Liver (tissue), 9 donors: ENCODE results near the gene SSTR1. TPM values are rescaled to one million over a fixed set of nuclear protein-coding genes. Genes with fewer than 3 reads are reported as not detected.

Experiments
- DNase-seq: peaks from one replicate; pipeline ENCODE4 v3.0.0-alpha.2; 2017; ENCODE audit warnings: low spot score
- H3K27ac ChIP-seq, 2 donors: one replicate each; pipeline ENCODE4 v1.7.0; 2013; ENCODE audit warnings: inconsistent platforms in 2 of 2, low read length in 2 of 2, control low read depth in 1 of 2, low read depth in 1 of 2, mild to moderate bottlenecking in 1 of 2
- H3K27me3 ChIP-seq, 4 donors: one replicate each; pipeline versions ENCODE4 v1.6.1 to v1.7.0; 2013; ENCODE audit warnings: low read length in 3 of 4, inconsistent platforms in 1 of 4, mild to moderate bottlenecking in 1 of 4, moderate library complexity in 1 of 4; ENCODE audit not compliant: control insufficient read depth in 4 of 4, insufficient read depth in 4 of 4
- H3K36me3 ChIP-seq, 4 donors: one replicate each; pipeline versions ENCODE4 v1.6.1 to v1.7.0; 2013; ENCODE audit warnings: low read length in 3 of 4, mild to moderate bottlenecking in 3 of 4, low read depth in 1 of 4, moderate library complexity in 1 of 4; ENCODE audit not compliant: control insufficient read depth in 4 of 4, insufficient read depth in 3 of 4
- H3K4me1 ChIP-seq, 4 donors: one replicate each; pipeline versions ENCODE4 v1.6.1 to v1.7.0; 2013; ENCODE audit warnings: low read length in 3 of 4, mild to moderate bottlenecking in 3 of 4, moderate library complexity in 1 of 4; ENCODE audit not compliant: control insufficient read depth in 4 of 4, insufficient read depth in 4 of 4
- H3K4me3 ChIP-seq, 3 donors: one replicate each; pipeline versions ENCODE4 v1.6.1 to v1.7.0; 2013; ENCODE audit warnings: low read length in 3 of 3, control low read depth in 1 of 3, low read depth in 1 of 3, mild to moderate bottlenecking in 1 of 3
- H3K9ac ChIP-seq, 2 donors: one replicate each; pipeline ENCODE4 v1.7.0; 2013; ENCODE audit warnings: low read length in 2 of 2, mild to moderate bottlenecking in 2 of 2, moderate library complexity in 2 of 2, control low read depth in 1 of 2, low read depth in 1 of 2
- H3K9me3 ChIP-seq, 4 donors: one replicate each; pipeline versions ENCODE4 v1.6.1 to v1.7.0; 2013; ENCODE audit warnings: low read length in 3 of 4; ENCODE audit not compliant: control insufficient read depth in 4 of 4
- EGR1 ChIP-seq, 2 donors: IDR thresholded peaks; 2 replicates each; pipeline ENCODE4 v1.6.1; 2016 to 2018; ENCODE audit warnings: antibody characterized with exemption in 2 of 2, low read depth in 2 of 2
- FOXA1 ChIP-seq: IDR thresholded peaks from 2 replicates; pipeline ENCODE4 v1.6.1; 2016; ENCODE audit warnings: antibody characterized with exemption
- FOXA2 ChIP-seq: IDR thresholded peaks from 2 replicates; pipeline ENCODE4 v1.6.1; 2016; ENCODE audit warnings: antibody characterized with exemption
- GABPA ChIP-seq, 2 donors: IDR thresholded peaks in 1 of 2; conservative IDR thresholded peaks in 1 of 2; 2 replicates each; pipeline ENCODE4 v1.6.1; 2016; ENCODE audit warnings: antibody characterized with exemption in 2 of 2, mild to moderate bottlenecking in 1 of 2, moderate library complexity in 1 of 2
- HNF4A ChIP-seq, 2 donors: conservative IDR thresholded peaks; 2 replicates each; pipeline ENCODE4 v1.6.1; 2016; ENCODE audit warnings: antibody characterized with exemption in 2 of 2, mild to moderate bottlenecking in 2 of 2
- HNF4G ChIP-seq: IDR thresholded peaks from 2 replicates; pipeline ENCODE4 v1.6.1; 2016; ENCODE audit warnings: antibody characterized with exemption
- JUND ChIP-seq, 2 donors: IDR thresholded peaks; 2 replicates each; pipeline ENCODE4 v1.6.1; 2016; ENCODE audit warnings: antibody characterized with exemption in 2 of 2
- NR2F2 ChIP-seq: IDR thresholded peaks from 2 replicates; pipeline ENCODE4 v1.6.1; 2016; ENCODE audit warnings: antibody characterized with exemption
- RAD21 ChIP-seq, 2 donors: IDR thresholded peaks; 2 replicates each; pipeline ENCODE4 v1.6.1; 2016; ENCODE audit warnings: antibody characterized with exemption in 2 of 2, mild to moderate bottlenecking in 2 of 2
- RXRA ChIP-seq, 2 donors: IDR thresholded peaks; 2 replicates each; pipeline ENCODE4 v1.6.1; 2017 to 2018; ENCODE audit warnings: antibody characterized with exemption in 2 of 2, mild to moderate bottlenecking in 1 of 2
- SP1 ChIP-seq: IDR thresholded peaks from 2 replicates; pipeline ENCODE4 v1.6.1; 2018; ENCODE audit warnings: antibody characterized with exemption, mild to moderate bottlenecking
- TAF1 ChIP-seq: conservative IDR thresholded peaks from 2 replicates; pipeline ENCODE4 v1.6.1; 2016; ENCODE audit warnings: antibody characterized with exemption, mild to moderate bottlenecking
- YY1 ChIP-seq: IDR thresholded peaks from 2 replicates; pipeline ENCODE4 v1.6.1; 2016; ENCODE audit warnings: antibody characterized with exemption, mild to moderate bottlenecking
- WGBS: extraction: QIAGEN DNeasy Blood & Tissue Kit; methylation state at CpG from one replicate; pipeline ENCODE4 v1.1.7; 2013; 5-methylcytosine and 5-hydroxymethylcytosine counted together
- polyA plus RNA-seq, 2 donors: library from polyadenylated mRNA; stranded (reverse) in 1 of 2; unstranded in 1 of 2; fragments of 200-250 nt in 1 of 2; fragments of >200 nt in 1 of 2; fragmentation: Nextera tagmentation in 1 of 2; extraction: Ambion mirVana in 1 of 2; gene quantifications; one replicate each; pipeline versions ENCODE4 v1.2.1 to v1.2.3, GENCODE V29; 2013 to 2015
- total RNA-seq, 2 donors: library from RNA; depleted of rRNA; stranded (reverse); fragments of >200 nt; gene quantifications; one replicate each; pipeline ENCODE4 v1.2.3, GENCODE V29; 2014
- TF ChIP-seq, protein P1 (sequence below): IDR thresholded peaks from 2 replicates; pipeline ENCODE4 v1.6.1; 2016; ENCODE audit warnings: antibody characterized with exemption
- TF ChIP-seq, protein P2 (sequence below): IDR thresholded peaks from 2 replicates; pipeline ENCODE4 v1.6.1; 2016; ENCODE audit warnings: antibody characterized with exemption
- TF ChIP-seq, protein P3 (sequence below): IDR thresholded peaks from 2 replicates; pipeline ENCODE4 v1.6.1; 2016; ENCODE audit warnings: antibody characterized with exemption
- TF ChIP-seq, protein P4 (sequence below): IDR thresholded peaks from 2 replicates; pipeline ENCODE4 v1.6.1; 2016; ENCODE audit warnings: antibody characterized with exemption, mild to moderate bottlenecking
- TF ChIP-seq, protein P5 (sequence below): fragments of 150-350 bp; IDR thresholded peaks from 2 replicates; pipeline ENCODE4 v1.5.1; 2017; ENCODE audit warnings: improper control_type of control experiment, low read depth, low read length; ENCODE audit not compliant: missing input control
- donor health status: healthy.
- donor health status: healthy.
- donor health status: healthy.
- donor health status: healthy.
- donor health status: healthy.

SSTR1 gene
- total and polyA plus RNA-seq, 4 donors = 0.23 to 3.6 (median 2.6) TPM

DNA sequence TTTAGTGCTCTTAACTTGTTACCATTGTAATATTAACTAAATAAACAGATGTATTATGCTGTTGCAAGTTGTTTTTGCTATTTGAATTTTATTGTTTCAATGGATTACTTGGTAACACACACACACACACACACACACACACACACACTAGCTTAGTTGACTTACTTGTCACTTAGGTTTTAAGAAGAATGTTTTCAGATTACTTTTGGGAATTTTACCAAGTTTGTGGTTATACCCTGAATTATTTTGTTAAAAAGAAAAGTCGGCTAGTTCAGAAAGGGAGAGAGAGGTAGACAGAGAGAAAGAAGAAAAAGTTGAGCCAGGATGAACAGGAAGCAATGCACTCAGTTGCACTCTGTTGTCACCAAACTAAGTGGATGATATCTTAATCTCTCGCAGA, 5.3 kb downstream of the SSTR1 start (continued):
- TF ChIP-seq, protein P1, sequence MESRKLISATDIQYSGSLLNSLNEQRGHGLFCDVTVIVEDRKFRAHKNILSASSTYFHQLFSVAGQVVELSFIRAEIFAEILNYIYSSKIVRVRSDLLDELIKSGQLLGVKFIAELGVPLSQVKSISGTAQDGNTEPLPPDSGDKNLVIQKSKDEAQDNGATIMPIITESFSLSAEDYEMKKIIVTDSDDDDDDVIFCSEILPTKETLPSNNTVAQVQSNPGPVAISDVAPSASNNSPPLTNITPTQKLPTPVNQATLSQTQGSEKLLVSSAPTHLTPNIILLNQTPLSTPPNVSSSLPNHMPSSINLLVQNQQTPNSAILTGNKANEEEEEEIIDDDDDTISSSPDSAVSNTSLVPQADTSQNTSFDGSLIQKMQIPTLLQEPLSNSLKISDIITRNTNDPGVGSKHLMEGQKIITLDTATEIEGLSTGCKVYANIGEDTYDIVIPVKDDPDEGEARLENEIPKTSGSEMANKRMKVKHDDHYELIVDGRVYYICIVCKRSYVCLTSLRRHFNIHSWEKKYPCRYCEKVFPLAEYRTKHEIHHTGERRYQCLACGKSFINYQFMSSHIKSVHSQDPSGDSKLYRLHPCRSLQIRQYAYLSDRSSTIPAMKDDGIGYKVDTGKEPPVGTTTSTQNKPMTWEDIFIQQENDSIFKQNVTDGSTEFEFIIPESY = no peak
- no peak for TF ChIP-seq YY1
- TF ChIP-seq, protein P2, sequence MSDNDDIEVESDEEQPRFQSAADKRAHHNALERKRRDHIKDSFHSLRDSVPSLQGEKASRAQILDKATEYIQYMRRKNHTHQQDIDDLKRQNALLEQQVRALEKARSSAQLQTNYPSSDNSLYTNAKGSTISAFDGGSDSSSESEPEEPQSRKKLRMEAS = no peak
- no peak for TF ChIP-seq JUND (IDR thresholded peaks at IDR 0.05)

DNA sequence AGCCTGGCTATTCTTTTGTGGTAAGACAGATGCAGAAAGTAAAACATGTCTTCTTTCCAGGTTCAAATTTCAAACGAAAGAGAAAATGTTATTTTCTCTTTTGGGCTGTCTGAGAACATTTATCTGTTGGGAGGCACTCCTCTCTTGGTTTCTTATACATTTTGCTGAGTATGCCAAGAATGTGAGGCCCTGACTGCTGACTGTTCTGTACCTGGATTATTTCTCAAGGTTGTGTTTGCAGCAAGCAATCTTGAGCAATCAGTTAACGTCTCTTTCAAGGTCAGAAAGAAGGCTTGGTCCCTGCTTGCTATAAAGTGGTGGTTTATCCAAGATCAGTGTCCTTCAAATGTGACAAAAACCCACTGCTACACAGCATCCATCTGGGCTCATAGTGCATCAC, 9.8 kb downstream of the SSTR1 start:
- Histone ChIP-seq H3K27me3 (no peaks in the 10 kb centered on the region), H3K36me3 (no peaks in the 10 kb centered on the region), H3K9me3 (no peaks in the 10 kb centered on the region), H3K4me1 (peaks cover 0 to 2% (median 0%) of the 10 kb centered on the region in 4 donors), H3K9ac (no peak overlapping the region), H3K4me3 (no peak overlapping the region), H3K27ac (no peak overlapping the region)
- no peak for DNase-seq
- 44% methylated on average over 2 of the region's 2 CpGs for WGBS
- TF ChIP-seq, protein P3, sequence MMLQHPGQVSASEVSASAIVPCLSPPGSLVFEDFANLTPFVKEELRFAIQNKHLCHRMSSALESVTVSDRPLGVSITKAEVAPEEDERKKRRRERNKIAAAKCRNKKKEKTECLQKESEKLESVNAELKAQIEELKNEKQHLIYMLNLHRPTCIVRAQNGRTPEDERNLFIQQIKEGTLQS = no peak
- TF ChIP-seq, protein P4, sequence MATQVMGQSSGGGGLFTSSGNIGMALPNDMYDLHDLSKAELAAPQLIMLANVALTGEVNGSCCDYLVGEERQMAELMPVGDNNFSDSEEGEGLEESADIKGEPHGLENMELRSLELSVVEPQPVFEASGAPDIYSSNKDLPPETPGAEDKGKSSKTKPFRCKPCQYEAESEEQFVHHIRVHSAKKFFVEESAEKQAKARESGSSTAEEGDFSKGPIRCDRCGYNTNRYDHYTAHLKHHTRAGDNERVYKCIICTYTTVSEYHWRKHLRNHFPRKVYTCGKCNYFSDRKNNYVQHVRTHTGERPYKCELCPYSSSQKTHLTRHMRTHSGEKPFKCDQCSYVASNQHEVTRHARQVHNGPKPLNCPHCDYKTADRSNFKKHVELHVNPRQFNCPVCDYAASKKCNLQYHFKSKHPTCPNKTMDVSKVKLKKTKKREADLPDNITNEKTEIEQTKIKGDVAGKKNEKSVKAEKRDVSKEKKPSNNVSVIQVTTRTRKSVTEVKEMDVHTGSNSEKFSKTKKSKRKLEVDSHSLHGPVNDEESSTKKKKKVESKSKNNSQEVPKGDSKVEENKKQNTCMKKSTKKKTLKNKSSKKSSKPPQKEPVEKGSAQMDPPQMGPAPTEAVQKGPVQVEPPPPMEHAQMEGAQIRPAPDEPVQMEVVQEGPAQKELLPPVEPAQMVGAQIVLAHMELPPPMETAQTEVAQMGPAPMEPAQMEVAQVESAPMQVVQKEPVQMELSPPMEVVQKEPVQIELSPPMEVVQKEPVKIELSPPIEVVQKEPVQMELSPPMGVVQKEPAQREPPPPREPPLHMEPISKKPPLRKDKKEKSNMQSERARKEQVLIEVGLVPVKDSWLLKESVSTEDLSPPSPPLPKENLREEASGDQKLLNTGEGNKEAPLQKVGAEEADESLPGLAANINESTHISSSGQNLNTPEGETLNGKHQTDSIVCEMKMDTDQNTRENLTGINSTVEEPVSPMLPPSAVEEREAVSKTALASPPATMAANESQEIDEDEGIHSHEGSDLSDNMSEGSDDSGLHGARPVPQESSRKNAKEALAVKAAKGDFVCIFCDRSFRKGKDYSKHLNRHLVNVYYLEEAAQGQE = no peak
- TF ChIP-seq FOXA2 (no peak), JUND (IDR thresholded peaks at IDR 0.05) (no peak), FOXA1 (no peak), YY1 (no peak), EGR1 (IDR thresholded peaks at IDR 0.05; ENCODE audit: low read depth in 2 of 2) (no peak), HNF4G (no peak), RAD21 (IDR thresholded peaks at IDR 0.05) (no peak), NR2F2 (no peak), TAF1 (no peak), GABPA (IDR thresholded peaks at IDR 0.05 in 1 of 2, conservative IDR thresholded peaks at IDR 0.05 in 1 of 2) (no peak), SP1 (no peak), RXRA (IDR thresholded peaks at IDR 0.05) (no peak), HNF4A (conservative IDR thresholded peaks at IDR 0.05) (no peak)
- TF ChIP-seq, protein P2 = no peak
- TF ChIP-seq, protein P5, sequence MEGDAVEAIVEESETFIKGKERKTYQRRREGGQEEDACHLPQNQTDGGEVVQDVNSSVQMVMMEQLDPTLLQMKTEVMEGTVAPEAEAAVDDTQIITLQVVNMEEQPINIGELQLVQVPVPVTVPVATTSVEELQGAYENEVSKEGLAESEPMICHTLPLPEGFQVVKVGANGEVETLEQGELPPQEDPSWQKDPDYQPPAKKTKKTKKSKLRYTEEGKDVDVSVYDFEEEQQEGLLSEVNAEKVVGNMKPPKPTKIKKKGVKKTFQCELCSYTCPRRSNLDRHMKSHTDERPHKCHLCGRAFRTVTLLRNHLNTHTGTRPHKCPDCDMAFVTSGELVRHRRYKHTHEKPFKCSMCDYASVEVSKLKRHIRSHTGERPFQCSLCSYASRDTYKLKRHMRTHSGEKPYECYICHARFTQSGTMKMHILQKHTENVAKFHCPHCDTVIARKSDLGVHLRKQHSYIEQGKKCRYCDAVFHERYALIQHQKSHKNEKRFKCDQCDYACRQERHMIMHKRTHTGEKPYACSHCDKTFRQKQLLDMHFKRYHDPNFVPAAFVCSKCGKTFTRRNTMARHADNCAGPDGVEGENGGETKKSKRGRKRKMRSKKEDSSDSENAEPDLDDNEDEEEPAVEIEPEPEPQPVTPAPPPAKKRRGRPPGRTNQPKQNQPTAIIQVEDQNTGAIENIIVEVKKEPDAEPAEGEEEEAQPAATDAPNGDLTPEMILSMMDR = no peak
- TF ChIP-seq, protein P1 = no peak
